GM23338 (cell line): Measurements from ENCODE around the gene GPR55. TPM values are rescaled to one million over a fixed set of nuclear protein-coding genes. Genes with fewer than 3 reads are reported as not detected.

Experiments used
- ATAC-seq: fragments of 200-7000 bp; cut with Tn5 transposase; 3 replicates; pipeline ENCODE4 v1.9.1; 2020
- DNase-seq: peaks from one replicate; pipeline ENCODE4 v3.0.0-alpha.2; 2015; ENCODE audit warnings: low spot score
- H2AFZ ChIP-seq: fragments of 200-600 bp; sonication (generic); 2 replicates; pipeline ENCODE4 v1.8.0; 2016; ENCODE audit warnings: antibody characterized with exemption, mild to moderate bottlenecking, moderate library complexity
- H3F3A ChIP-seq: fragments of 200-600 bp; sonication (generic); replicated peaks from 2 replicates; pipeline ENCODE4 v1.8.0; 2017; ENCODE audit warnings: antibody characterized with exemption, mixed run types, low read depth
- H3K27ac ChIP-seq: fragments of 200-600 bp; sonication (generic); 2 replicates; pipeline ENCODE4 v1.6.1; 2016; ENCODE audit warnings: low read depth
- H3K27me3 ChIP-seq: fragments of 200-600 bp; sonication (generic); 2 replicates; pipeline ENCODE4 v1.8.0; 2016; ENCODE audit warnings: mild to moderate bottlenecking, mixed run types, moderate library complexity; ENCODE audit not compliant: insufficient read depth
- H3K36me3 ChIP-seq: fragments of 200-600 bp; sonication (generic); 2 replicates; pipeline ENCODE4 v1.8.0; 2016; ENCODE audit warnings: mild to moderate bottlenecking; ENCODE audit not compliant: insufficient read depth
- H3K4me1 ChIP-seq: fragments of 200-600 bp; sonication (generic); 2 replicates; pipeline ENCODE4 v1.8.0; 2016; ENCODE audit warnings: mild to moderate bottlenecking, moderate library complexity; ENCODE audit not compliant: insufficient read depth
- H3K4me2 ChIP-seq: fragments of 200-600 bp; sonication (generic); 2 replicates; pipeline ENCODE4 v1.7.1; 2017; ENCODE audit warnings: mixed run types
- H3K4me3 ChIP-seq: fragments of 200-600 bp; sonication (generic); 2 replicates; pipeline ENCODE4 v1.6.1; 2016; ENCODE audit warnings: mixed run types
- H3K79me2 ChIP-seq: fragments of 200-600 bp; sonication (generic); replicated peaks from 2 replicates; pipeline ENCODE4 v1.8.0; 2017; ENCODE audit warnings: mild to moderate bottlenecking; ENCODE audit not compliant: insufficient read depth
- H3K9me2 ChIP-seq: fragments of 200-600 bp; sonication (generic); 2 replicates; pipeline ENCODE4 v1.8.0; 2017; ENCODE audit not compliant: insufficient read depth
- H4K20me1 ChIP-seq: fragments of 200-600 bp; sonication (generic); replicated peaks from 2 replicates; pipeline ENCODE4 v1.8.0; 2017; ENCODE audit warnings: mild to moderate bottlenecking; ENCODE audit not compliant: insufficient read depth
- H3K27ac Mint-ChIP-seq: 2 replicates; pipeline ENCODE4 v1.8.0; 2020; ENCODE audit warnings: inconsistent platforms, mild to moderate bottlenecking, moderate library complexity, mixed read lengths
- H3K27me3 Mint-ChIP-seq: 3 replicates; pipeline ENCODE4 v1.8.0; 2022; ENCODE audit warnings: low read depth, mild to moderate bottlenecking, moderate library complexity, mixed read lengths, inconsistent platforms; ENCODE audit not compliant: insufficient read depth, poor library complexity
- H3K36me3 Mint-ChIP-seq: 3 replicates; pipeline ENCODE4 v1.8.0; 2021; ENCODE audit warnings: low read depth, mild to moderate bottlenecking, inconsistent platforms, moderate library complexity, mixed read lengths
- H3K4me1 Mint-ChIP-seq: 3 replicates; pipeline ENCODE4 v1.8.0; 2020; ENCODE audit warnings: mild to moderate bottlenecking, inconsistent platforms, mixed read lengths
- H3K4me3 Mint-ChIP-seq: 3 replicates; pipeline ENCODE4 v1.8.0; 2021; ENCODE audit warnings: moderate library complexity, mild to moderate bottlenecking, inconsistent platforms, mixed read lengths
- H3K9me3 Mint-ChIP-seq: 3 replicates; pipeline ENCODE4 v1.8.0; 2020; ENCODE audit warnings: moderate library complexity, mild to moderate bottlenecking, inconsistent platforms, mixed read lengths
- CREB1 ChIP-seq: fragments of 250-450 bp; sonication (Bioruptor Pico); IDR thresholded peaks from 2 replicates; pipeline ENCODE4 v1.5.0; 2020; ENCODE audit warnings: low read depth, mild to moderate bottlenecking, moderate library complexity
- CTCF ChIP-seq, 2 experiments: fragments of 200-600 bp in 1 of 2; sonication (generic) in 1 of 2; conservative IDR thresholded peaks; 2 replicates each; pipeline versions ENCODE4 v1.5.1 to v1.6.1; 2016 to 2017; ENCODE audit warnings: antibody characterized with exemption in 2 of 2, low read depth in 2 of 2, mild to moderate bottlenecking in 2 of 2, moderate library complexity in 1 of 2
- ETS1 ChIP-seq: IDR thresholded peaks from 2 replicates; pipeline ENCODE4 v1.6.1; 2016; ENCODE audit warnings: antibody characterized with exemption
- EZH2 ChIP-seq: fragments of 200-600 bp; sonication (generic); IDR thresholded peaks from one replicate; pipeline ENCODE4 v1.8.0; 2017; ENCODE audit warnings: antibody characterized with exemption, mild to moderate bottlenecking, low read depth; ENCODE audit not compliant: unreplicated experiment
- EZH2phosphoT487 ChIP-seq: fragments of 200-600 bp; sonication (generic); IDR thresholded peaks from one replicate; pipeline ENCODE4 v1.8.1; 2018; ENCODE audit warnings: antibody characterized with exemption; ENCODE audit not compliant: unreplicated experiment
- NANOG ChIP-seq: IDR thresholded peaks from 2 replicates; pipeline ENCODE4 v1.6.1; 2016; ENCODE audit warnings: antibody characterized with exemption, borderline replicate concordance
- STAT1 ChIP-seq: IDR thresholded peaks from one replicate; pipeline ENCODE4 v1.6.1; 2016; ENCODE audit warnings: antibody characterized with exemption; ENCODE audit not compliant: unreplicated experiment
- ZNF331 ChIP-seq: fragments of 250-450 bp; sonication (Bioruptor Pico); IDR thresholded peaks from 2 replicates; pipeline ENCODE4 v1.5.0; 2020; ENCODE audit warnings: low read depth, mild to moderate bottlenecking, moderate library complexity
- polyA plus RNA-seq: library from polyadenylated mRNA; unstranded; fragments of >200 nt; fragmentation: Nextera tagmentation; extraction: Ambion mirVana; gene quantifications from 2 replicates; pipeline ENCODE4 v1.2.1, GENCODE V29; 2016
- total RNA-seq: library from RNA; depleted of rRNA; stranded (reverse); fragments of >200 nt; shearing (Covaris generic); gene quantifications from 2 replicates; pipeline ENCODE4 v1.2.3, GENCODE V29; 2014
- TF ChIP-seq, protein P1 (sequence below): fragments of 250-450 bp; sonication (Bioruptor Pico); IDR thresholded peaks from 2 replicates; pipeline ENCODE4 v1.5.0; 2020; ENCODE audit warnings: mild to moderate bottlenecking, moderate library complexity

GPR55 gene
- total and polyA plus RNA-seq, 2 experiments from 2014 or later = not detected

- no peak for TF ChIP-seq CTCF (conservative IDR thresholded peaks at IDR 0.05; ENCODE audit: low read depth in 2 of 2)
These were observed 13.5 kb upstream of the GPR55 start (continued) for GRCh38 chr2:230938516-230939065.

GRCh38 chr2:230938098-230938497 lies 13.1 kb upstream of the GPR55 start:
- no peak overlapping the region for H3K27ac ChIP-seq
- ATAC-seq (no peak), DNase-seq (no peak)
- no peak overlapping the region for H3K4me3 Mint-ChIP-seq
- H3K36me3 ChIP-seq = 0 out of 2 replicates have a peak, but pooled peaks cover 5% of the 10 kb centered on the region
- no peaks in the 10 kb centered on the region for H3K79me2 ChIP-seq
- H3K4me1 ChIP-seq = no peaks in the 10 kb centered on the region
- H3K4me2 ChIP-seq = no peak overlapping the region
- no peak overlapping the region for H3K27ac Mint-ChIP-seq
- no peaks in the 10 kb centered on the region for H4K20me1 ChIP-seq
- peaks cover 2% of the 10 kb centered on the region; the same call in 1 of the 2 replicates for H3K9me2 ChIP-seq
- peaks cover 7% of the 10 kb centered on the region for H3K4me1 Mint-ChIP-seq
- peaks cover 5% of the 10 kb centered on the region for H3K27me3 Mint-ChIP-seq
- no peak overlapping the region for H2AFZ ChIP-seq
- H3K9me3 Mint-ChIP-seq = peaks cover 33% of the 10 kb centered on the region
- no peaks in the 10 kb centered on the region for H3F3A ChIP-seq
- no peak overlapping the region for H3K4me3 ChIP-seq
- no peaks in the 10 kb centered on the region for H3K27me3 ChIP-seq
- peaks cover 13% of the 10 kb centered on the region; the same call in 2 of the 3 replicates for H3K36me3 Mint-ChIP-seq
- TF ChIP-seq ZNF331 = no peak
- no peak for TF ChIP-seq EZH2phosphoT487
- no peak for TF ChIP-seq CREB1 (CRISPR knock-in tag)
- no peak for TF ChIP-seq CTCF (conservative IDR thresholded peaks at IDR 0.05; ENCODE audit: low read depth in 2 of 2)
- no peak for TF ChIP-seq NANOG
- no peak for TF ChIP-seq EZH2
- TF ChIP-seq, protein P1, sequence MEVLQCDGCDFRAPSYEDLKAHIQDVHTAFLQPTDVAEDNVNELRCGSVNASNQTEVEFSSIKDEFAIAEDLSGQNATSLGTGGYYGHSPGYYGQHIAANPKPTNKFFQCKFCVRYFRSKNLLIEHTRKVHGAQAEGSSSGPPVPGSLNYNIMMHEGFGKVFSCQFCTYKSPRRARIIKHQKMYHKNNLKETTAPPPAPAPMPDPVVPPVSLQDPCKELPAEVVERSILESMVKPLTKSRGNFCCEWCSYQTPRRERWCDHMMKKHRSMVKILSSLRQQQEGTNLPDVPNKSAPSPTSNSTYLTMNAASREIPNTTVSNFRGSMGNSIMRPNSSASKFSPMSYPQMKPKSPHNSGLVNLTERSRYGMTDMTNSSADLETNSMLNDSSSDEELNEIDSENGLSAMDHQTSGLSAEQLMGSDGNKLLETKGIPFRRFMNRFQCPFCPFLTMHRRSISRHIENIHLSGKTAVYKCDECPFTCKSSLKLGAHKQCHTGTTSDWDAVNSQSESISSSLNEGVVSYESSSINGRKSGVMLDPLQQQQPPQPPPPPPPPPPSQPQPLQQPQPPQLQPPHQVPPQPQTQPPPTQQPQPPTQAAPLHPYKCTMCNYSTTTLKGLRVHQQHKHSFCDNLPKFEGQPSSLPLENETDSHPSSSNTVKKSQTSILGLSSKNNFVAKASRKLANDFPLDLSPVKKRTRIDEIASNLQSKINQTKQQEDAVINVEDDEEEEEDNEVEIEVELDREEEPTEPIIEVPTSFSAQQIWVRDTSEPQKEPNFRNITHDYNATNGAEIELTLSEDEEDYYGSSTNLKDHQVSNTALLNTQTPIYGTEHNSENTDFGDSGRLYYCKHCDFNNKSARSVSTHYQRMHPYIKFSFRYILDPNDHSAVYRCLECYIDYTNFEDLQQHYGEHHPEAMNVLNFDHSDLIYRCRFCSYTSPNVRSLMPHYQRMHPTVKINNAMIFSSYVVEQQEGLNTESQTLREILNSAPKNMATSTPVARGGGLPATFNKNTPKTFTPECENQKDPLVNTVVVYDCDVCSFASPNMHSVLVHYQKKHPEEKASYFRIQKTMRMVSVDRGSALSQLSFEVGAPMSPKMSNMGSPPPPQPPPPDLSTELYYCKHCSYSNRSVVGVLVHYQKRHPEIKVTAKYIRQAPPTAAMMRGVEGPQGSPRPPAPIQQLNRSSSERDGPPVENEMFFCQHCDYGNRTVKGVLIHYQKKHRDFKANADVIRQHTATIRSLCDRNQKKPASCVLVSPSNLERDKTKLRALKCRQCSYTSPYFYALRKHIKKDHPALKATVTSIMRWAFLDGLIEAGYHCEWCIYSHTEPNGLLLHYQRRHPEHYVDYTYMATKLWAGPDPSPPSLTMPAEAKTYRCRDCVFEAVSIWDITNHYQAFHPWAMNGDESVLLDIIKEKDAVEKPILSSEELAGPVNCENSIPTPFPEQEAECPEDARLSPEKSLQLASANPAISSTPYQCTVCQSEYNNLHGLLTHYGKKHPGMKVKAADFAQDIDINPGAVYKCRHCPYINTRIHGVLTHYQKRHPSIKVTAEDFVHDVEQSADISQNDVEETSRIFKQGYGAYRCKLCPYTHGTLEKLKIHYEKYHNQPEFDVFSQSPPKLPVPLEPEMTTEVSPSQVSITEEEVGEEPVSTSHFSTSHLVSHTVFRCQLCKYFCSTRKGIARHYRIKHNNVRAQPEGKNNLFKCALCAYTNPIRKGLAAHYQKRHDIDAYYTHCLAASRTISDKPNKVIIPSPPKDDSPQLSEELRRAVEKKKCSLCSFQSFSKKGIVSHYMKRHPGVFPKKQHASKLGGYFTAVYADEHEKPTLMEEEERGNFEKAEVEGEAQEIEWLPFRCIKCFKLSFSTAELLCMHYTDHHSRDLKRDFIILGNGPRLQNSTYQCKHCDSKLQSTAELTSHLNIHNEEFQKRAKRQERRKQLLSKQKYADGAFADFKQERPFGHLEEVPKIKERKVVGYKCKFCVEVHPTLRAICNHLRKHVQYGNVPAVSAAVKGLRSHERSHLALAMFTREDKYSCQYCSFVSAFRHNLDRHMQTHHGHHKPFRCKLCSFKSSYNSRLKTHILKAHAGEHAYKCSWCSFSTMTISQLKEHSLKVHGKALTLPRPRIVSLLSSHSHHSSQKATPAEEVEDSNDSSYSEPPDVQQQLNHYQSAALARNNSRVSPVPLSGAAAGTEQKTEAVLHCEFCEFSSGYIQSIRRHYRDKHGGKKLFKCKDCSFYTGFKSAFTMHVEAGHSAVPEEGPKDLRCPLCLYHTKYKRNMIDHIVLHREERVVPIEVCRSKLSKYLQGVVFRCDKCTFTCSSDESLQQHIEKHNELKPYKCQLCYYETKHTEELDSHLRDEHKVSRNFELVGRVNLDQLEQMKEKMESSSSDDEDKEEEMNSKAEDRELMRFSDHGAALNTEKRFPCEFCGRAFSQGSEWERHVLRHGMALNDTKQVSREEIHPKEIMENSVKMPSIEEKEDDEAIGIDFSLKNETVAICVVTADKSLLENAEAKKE (CRISPR knock-in tag) = no peak
- no peak for TF ChIP-seq ETS1
- TF ChIP-seq STAT1 = no peak
